ENCODE results near the gene FLNB. TPM values are rescaled to one million over a fixed set of nuclear protein-coding genes. Genes with fewer than 3 reads are reported as not detected.
A peak's percentile ranks its signal among the peaks of the same experiment; 100 is the strongest.

FLNB gene
- total RNA-seq, 2 experiments from 2014 or later, result 39.7 to 42.1 TPM

DNA sequence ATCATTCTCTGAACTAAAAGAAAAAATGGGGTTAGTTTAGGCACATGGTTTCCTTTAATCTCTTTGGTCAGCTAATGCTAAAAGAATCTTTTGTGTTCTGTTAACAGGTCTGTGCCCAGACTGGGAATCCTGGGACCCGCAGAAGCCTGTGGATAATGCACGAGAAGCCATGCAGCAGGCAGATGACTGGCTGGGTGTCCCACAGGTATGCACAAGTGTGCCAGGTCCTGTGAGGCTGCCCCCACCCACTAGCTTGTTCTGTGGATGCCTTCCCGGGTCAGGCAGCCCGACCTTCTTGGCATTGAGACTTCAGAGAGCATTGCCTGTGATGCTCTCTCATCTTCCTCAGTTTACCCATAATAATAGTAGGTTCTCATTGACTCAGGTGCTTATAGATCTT, 70.4 kb downstream of the FLNB start:
- H3K27ac ChIP-seq (ENCODE audit: low read depth in 1 of 2, low read length in 2 of 2), result no peak overlapping the region
- peaks cover 23% of the 10 kb centered on the region for H3K4me1 ChIP-seq (ENCODE audit: insufficient read depth, low read length)
- Mint-ChIP-seq H3K9me3 (no peaks in the 10 kb centered on the region), H3K27me3 (no peaks in the 10 kb centered on the region), H3K36me3 (ENCODE audit: low read depth) (peaks cover 48% of the 10 kb centered on the region), H3K4me3 (no peak overlapping the region), H3K27ac (peak overlapping the region; percentile 60), H3K4me1 (ENCODE audit: low read depth) (peaks cover 57% of the 10 kb centered on the region)
- H3K4me3 ChIP-seq (ENCODE audit: low read length), result no peak overlapping the region
- no peaks in the 10 kb centered on the region for H3K27me3 ChIP-seq (ENCODE audit: control insufficient read depth in 1 of 2, insufficient read depth in 2 of 2, low read length in 2 of 2)
- DNase-seq, result no peak
- intact Hi-C loops (cut with DNase I, micrococcal nuclease), result no loop called here
- POLR2A ChIA-PET, result no interaction called here
- CTCF ChIA-PET, result no interaction called here
- H3K36me3 ChIP-seq (ENCODE audit: insufficient read depth, low read length), result peaks cover 28% of the 10 kb centered on the region
- no peak for ATAC-seq (ENCODE audit: poor library complexity)
- H3K9me3 ChIP-seq (ENCODE audit: control insufficient read depth in 1 of 2, insufficient read depth in 1 of 2, low read length in 2 of 2), result no peaks in the 10 kb centered on the region
- TF ChIP-seq, protein P1, sequence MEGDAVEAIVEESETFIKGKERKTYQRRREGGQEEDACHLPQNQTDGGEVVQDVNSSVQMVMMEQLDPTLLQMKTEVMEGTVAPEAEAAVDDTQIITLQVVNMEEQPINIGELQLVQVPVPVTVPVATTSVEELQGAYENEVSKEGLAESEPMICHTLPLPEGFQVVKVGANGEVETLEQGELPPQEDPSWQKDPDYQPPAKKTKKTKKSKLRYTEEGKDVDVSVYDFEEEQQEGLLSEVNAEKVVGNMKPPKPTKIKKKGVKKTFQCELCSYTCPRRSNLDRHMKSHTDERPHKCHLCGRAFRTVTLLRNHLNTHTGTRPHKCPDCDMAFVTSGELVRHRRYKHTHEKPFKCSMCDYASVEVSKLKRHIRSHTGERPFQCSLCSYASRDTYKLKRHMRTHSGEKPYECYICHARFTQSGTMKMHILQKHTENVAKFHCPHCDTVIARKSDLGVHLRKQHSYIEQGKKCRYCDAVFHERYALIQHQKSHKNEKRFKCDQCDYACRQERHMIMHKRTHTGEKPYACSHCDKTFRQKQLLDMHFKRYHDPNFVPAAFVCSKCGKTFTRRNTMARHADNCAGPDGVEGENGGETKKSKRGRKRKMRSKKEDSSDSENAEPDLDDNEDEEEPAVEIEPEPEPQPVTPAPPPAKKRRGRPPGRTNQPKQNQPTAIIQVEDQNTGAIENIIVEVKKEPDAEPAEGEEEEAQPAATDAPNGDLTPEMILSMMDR (IDR thresholded peaks at IDR 0.05), result no peak

DNA sequence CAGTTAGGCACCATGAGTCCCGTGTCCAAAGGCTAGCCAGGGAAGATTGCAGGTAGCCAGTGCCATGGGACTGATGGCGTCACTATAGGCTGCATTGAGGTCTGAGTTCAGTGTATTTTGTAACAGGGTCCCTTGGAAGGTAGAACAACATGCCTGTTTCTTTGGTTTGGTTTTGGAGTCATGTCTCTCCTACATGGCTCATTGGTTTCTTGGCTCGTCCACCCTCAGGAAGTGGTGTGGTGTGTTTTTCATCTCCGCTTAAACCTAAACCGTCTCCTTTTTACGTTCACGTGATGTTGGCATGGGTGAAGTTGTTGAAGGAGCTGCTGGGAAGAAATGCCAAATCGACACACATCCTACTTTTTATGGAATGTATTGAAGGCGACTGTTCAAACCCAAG, 71.6 kb downstream of the FLNB start:
- no peaks in the 10 kb centered on the region for H3K9me3 ChIP-seq (ENCODE audit: control insufficient read depth in 1 of 2, insufficient read depth in 1 of 2, low read length in 2 of 2)
- no peaks in the 10 kb centered on the region for H3K27me3 Mint-ChIP-seq
- TF ChIP-seq, protein P1 (IDR thresholded peaks at IDR 0.05), result no peak
- H3K4me1 Mint-ChIP-seq (ENCODE audit: low read depth), result peaks cover 57% of the 10 kb centered on the region
- H3K36me3 ChIP-seq (ENCODE audit: insufficient read depth, low read length), result peaks cover 28% of the 10 kb centered on the region
- no peak for ATAC-seq (ENCODE audit: poor library complexity)
- H3K27me3 ChIP-seq (ENCODE audit: control insufficient read depth in 1 of 2, insufficient read depth in 2 of 2, low read length in 2 of 2), result no peaks in the 10 kb centered on the region
- peaks cover 48% of the 10 kb centered on the region for H3K36me3 Mint-ChIP-seq (ENCODE audit: low read depth)
- no peak overlapping the region for H3K27ac ChIP-seq (ENCODE audit: low read depth in 1 of 2, low read length in 2 of 2)
- ChIA-PET CTCF (no interaction called here), POLR2A (interaction anchor here (1.5 kb wide), 1 partner anchor 69 kb away, joined by 5 read pairs; no protein-coding TSS in a partner anchor)
- H3K4me3 ChIP-seq (ENCODE audit: low read length), result no peak overlapping the region
- intact Hi-C loops (cut with DNase I, micrococcal nuclease), result no loop called here
- no peak overlapping the region for H3K4me3 Mint-ChIP-seq
- no peaks in the 10 kb centered on the region for H3K9me3 Mint-ChIP-seq
- no peak for DNase-seq
- H3K27ac Mint-ChIP-seq, result peak overlapping the region; percentile 62
- H3K4me1 ChIP-seq (ENCODE audit: insufficient read depth, low read length), result peaks cover 26% of the 10 kb centered on the region

DNA sequence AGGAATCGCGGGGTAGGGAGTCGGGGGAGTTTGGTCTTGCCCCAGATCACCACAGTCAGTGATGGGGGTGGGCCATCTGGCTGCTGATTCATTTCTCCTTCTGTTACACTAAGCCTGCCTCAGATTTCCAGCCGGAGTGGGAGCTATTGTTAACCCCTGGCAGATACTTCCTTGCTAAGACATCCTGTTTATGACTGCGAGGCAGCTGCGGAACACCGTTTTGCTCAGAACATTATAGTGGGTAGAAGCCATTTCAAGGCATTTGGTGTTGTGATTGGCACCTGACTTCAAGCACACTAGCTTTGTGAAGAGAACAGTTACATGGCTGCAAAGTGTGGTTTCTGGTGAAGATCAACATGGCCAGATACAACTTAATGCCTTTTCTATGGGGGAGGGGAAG, 73.8 kb downstream of the FLNB start:
- ChIA-PET POLR2A (interaction anchor here (0.9 to 2.4 kb wide), 10 partner anchors 14 to 484 kb away, joined by 3 to 22 read pairs (median 4); partner anchors contain the start of genes ARF4 and FLNB), CTCF (no interaction called here)
- Mint-ChIP-seq H3K4me1 (ENCODE audit: low read depth) (peaks cover 62% of the 10 kb centered on the region), H3K27me3 (no peaks in the 10 kb centered on the region), H3K9me3 (no peaks in the 10 kb centered on the region), H3K36me3 (ENCODE audit: low read depth) (peaks cover 49% of the 10 kb centered on the region), H3K27ac (peak overlapping the region; percentile 85), H3K4me3 (peak overlapping the region; percentile 74)
- H3K27me3 ChIP-seq (ENCODE audit: control insufficient read depth in 1 of 2, insufficient read depth in 2 of 2, low read length in 2 of 2), result no peaks in the 10 kb centered on the region
- intact Hi-C loops (cut with DNase I, micrococcal nuclease), result loop anchor here in 1 of 2 experiments (1.0 to 2.0 kb wide), 2 partner anchors 47 to 73 kb away; partner anchors contain the start of gene FLNB
- peak in 11 of 14 experiments; percentile 3 to 61 (median 35) for DNase-seq
- peaks cover 26% of the 10 kb centered on the region for H3K36me3 ChIP-seq (ENCODE audit: insufficient read depth, low read length)
- TF ChIP-seq, protein P1 (IDR thresholded peaks at IDR 0.05), result no peak
- ATAC-seq (ENCODE audit: poor library complexity), result peak; percentile 85
- H3K4me3 ChIP-seq (ENCODE audit: low read length), result no peak overlapping the region
- no peaks in the 10 kb centered on the region for H3K9me3 ChIP-seq (ENCODE audit: control insufficient read depth in 1 of 2, insufficient read depth in 1 of 2, low read length in 2 of 2)
- H3K4me1 ChIP-seq (ENCODE audit: insufficient read depth, low read length), result peaks cover 32% of the 10 kb centered on the region
- H3K27ac ChIP-seq (ENCODE audit: low read depth in 1 of 2, low read length in 2 of 2), result peak overlapping the region; percentile 2 to 38
